Liver (tissue), 9 donors: ENCODE data around the gene CNTLN. TPM values are rescaled to one million over a fixed set of nuclear protein-coding genes. Genes with fewer than 3 reads are reported as not detected.

Experiments used
- DNase-seq: peaks from one replicate; pipeline ENCODE4 v3.0.0-alpha.2; 2017; ENCODE audit warnings: low spot score
- H3K27ac ChIP-seq, 2 donors: one replicate each; pipeline ENCODE4 v1.7.0; 2013; ENCODE audit warnings: inconsistent platforms in 2 of 2, low read length in 2 of 2, control low read depth in 1 of 2, low read depth in 1 of 2, mild to moderate bottlenecking in 1 of 2
- H3K27me3 ChIP-seq, 4 donors: one replicate each; pipeline versions ENCODE4 v1.6.1 to v1.7.0; 2013; ENCODE audit warnings: low read length in 3 of 4, inconsistent platforms in 1 of 4, mild to moderate bottlenecking in 1 of 4, moderate library complexity in 1 of 4; ENCODE audit not compliant: control insufficient read depth in 4 of 4, insufficient read depth in 4 of 4
- H3K36me3 ChIP-seq, 4 donors: one replicate each; pipeline versions ENCODE4 v1.6.1 to v1.7.0; 2013; ENCODE audit warnings: low read length in 3 of 4, mild to moderate bottlenecking in 3 of 4, low read depth in 1 of 4, moderate library complexity in 1 of 4; ENCODE audit not compliant: control insufficient read depth in 4 of 4, insufficient read depth in 3 of 4
- H3K4me1 ChIP-seq, 4 donors: one replicate each; pipeline versions ENCODE4 v1.6.1 to v1.7.0; 2013; ENCODE audit warnings: low read length in 3 of 4, mild to moderate bottlenecking in 3 of 4, moderate library complexity in 1 of 4; ENCODE audit not compliant: control insufficient read depth in 4 of 4, insufficient read depth in 4 of 4
- H3K4me3 ChIP-seq, 3 donors: one replicate each; pipeline versions ENCODE4 v1.6.1 to v1.7.0; 2013; ENCODE audit warnings: low read length in 3 of 3, control low read depth in 1 of 3, low read depth in 1 of 3, mild to moderate bottlenecking in 1 of 3
- H3K9ac ChIP-seq, 2 donors: one replicate each; pipeline ENCODE4 v1.7.0; 2013; ENCODE audit warnings: low read length in 2 of 2, mild to moderate bottlenecking in 2 of 2, moderate library complexity in 2 of 2, control low read depth in 1 of 2, low read depth in 1 of 2
- H3K9me3 ChIP-seq, 4 donors: one replicate each; pipeline versions ENCODE4 v1.6.1 to v1.7.0; 2013; ENCODE audit warnings: low read length in 3 of 4; ENCODE audit not compliant: control insufficient read depth in 4 of 4
- FOXA1 ChIP-seq: IDR thresholded peaks from 2 replicates; pipeline ENCODE4 v1.6.1; 2016; ENCODE audit warnings: antibody characterized with exemption
- FOXA2 ChIP-seq: IDR thresholded peaks from 2 replicates; pipeline ENCODE4 v1.6.1; 2016; ENCODE audit warnings: antibody characterized with exemption
- HNF4A ChIP-seq, 2 donors: conservative IDR thresholded peaks; 2 replicates each; pipeline ENCODE4 v1.6.1; 2016; ENCODE audit warnings: antibody characterized with exemption in 2 of 2, mild to moderate bottlenecking in 2 of 2
- HNF4G ChIP-seq: IDR thresholded peaks from 2 replicates; pipeline ENCODE4 v1.6.1; 2016; ENCODE audit warnings: antibody characterized with exemption
- JUND ChIP-seq, 2 donors: IDR thresholded peaks; 2 replicates each; pipeline ENCODE4 v1.6.1; 2016; ENCODE audit warnings: antibody characterized with exemption in 2 of 2
- NR2F2 ChIP-seq: IDR thresholded peaks from 2 replicates; pipeline ENCODE4 v1.6.1; 2016; ENCODE audit warnings: antibody characterized with exemption
- RAD21 ChIP-seq, 2 donors: IDR thresholded peaks; 2 replicates each; pipeline ENCODE4 v1.6.1; 2016; ENCODE audit warnings: antibody characterized with exemption in 2 of 2, mild to moderate bottlenecking in 2 of 2
- SP1 ChIP-seq: IDR thresholded peaks from 2 replicates; pipeline ENCODE4 v1.6.1; 2018; ENCODE audit warnings: antibody characterized with exemption, mild to moderate bottlenecking
- TAF1 ChIP-seq: conservative IDR thresholded peaks from 2 replicates; pipeline ENCODE4 v1.6.1; 2016; ENCODE audit warnings: antibody characterized with exemption, mild to moderate bottlenecking
- YY1 ChIP-seq: IDR thresholded peaks from 2 replicates; pipeline ENCODE4 v1.6.1; 2016; ENCODE audit warnings: antibody characterized with exemption, mild to moderate bottlenecking
- WGBS: extraction: QIAGEN DNeasy Blood & Tissue Kit; methylation state at CpG from one replicate; pipeline ENCODE4 v1.1.7; 2013; 5-methylcytosine and 5-hydroxymethylcytosine counted together
- polyA plus RNA-seq, 2 donors: library from polyadenylated mRNA; stranded (reverse) in 1 of 2; unstranded in 1 of 2; fragments of 200-250 nt in 1 of 2; fragments of >200 nt in 1 of 2; fragmentation: Nextera tagmentation in 1 of 2; extraction: Ambion mirVana in 1 of 2; gene quantifications; one replicate each; pipeline versions ENCODE4 v1.2.1 to v1.2.3, GENCODE V29; 2013 to 2015
- total RNA-seq, 2 donors: library from RNA; depleted of rRNA; stranded (reverse); fragments of >200 nt; gene quantifications; one replicate each; pipeline ENCODE4 v1.2.3, GENCODE V29; 2014
- TF ChIP-seq, protein P1 (sequence below): IDR thresholded peaks from 2 replicates; pipeline ENCODE4 v1.6.1; 2016; ENCODE audit warnings: antibody characterized with exemption
- TF ChIP-seq, protein P2 (sequence below): IDR thresholded peaks from 2 replicates; pipeline ENCODE4 v1.6.1; 2016; ENCODE audit warnings: antibody characterized with exemption
- TF ChIP-seq, protein P3 (sequence below): IDR thresholded peaks from 2 replicates; pipeline ENCODE4 v1.6.1; 2016; ENCODE audit warnings: antibody characterized with exemption
- TF ChIP-seq, protein P4 (sequence below): IDR thresholded peaks from 2 replicates; pipeline ENCODE4 v1.6.1; 2016; ENCODE audit warnings: antibody characterized with exemption, mild to moderate bottlenecking
- donor health status: healthy.
- donor health status: healthy.
- donor health status: healthy.
- donor health status: healthy.
- donor health status: healthy.

CNTLN gene
- total and polyA plus RNA-seq, 4 donors, result 2.8 to 31.4 (median 11.0) TPM

DNA sequence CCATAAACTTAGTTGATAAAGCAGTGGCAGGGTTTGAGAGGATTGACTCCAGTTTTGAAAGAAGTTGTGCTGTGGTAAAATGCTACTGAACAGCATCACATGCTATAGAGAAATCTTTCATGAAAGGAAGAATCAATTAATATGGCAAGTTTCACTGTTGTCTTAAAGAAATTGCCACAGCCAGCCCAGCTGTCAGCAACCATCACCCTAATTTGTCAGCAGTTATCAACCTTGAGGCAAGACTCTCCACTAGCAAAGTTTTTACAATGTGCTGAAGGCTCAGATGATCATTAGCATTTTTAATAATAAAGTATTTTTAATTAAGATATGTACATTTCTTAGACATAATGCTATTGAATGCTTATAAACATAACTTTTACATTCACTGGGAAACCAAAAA, 343.0 kb downstream of the CNTLN start (continued):
- TF ChIP-seq, protein P1, sequence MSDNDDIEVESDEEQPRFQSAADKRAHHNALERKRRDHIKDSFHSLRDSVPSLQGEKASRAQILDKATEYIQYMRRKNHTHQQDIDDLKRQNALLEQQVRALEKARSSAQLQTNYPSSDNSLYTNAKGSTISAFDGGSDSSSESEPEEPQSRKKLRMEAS, result no peak
- TF ChIP-seq YY1, result no peak

DNA sequence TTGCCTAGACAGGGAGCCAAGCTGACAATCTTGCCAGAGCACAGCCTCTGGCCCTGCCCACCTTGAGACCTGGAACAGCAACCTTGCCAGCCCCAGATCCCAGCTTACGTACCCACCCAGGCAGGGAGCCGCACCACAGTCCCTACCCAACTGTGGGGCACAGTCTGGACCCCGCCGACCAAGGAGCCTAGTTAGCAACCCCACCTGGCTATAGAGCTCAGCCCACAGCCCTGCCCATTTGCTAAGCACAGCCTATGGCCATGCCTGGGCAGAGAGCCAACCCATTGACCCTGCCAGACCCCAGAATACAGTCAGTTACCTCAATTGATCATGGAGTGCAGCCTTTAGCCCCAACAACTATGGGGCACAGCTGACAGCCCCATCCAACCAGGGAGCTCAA, 346.1 kb downstream of the CNTLN start:
- Histone ChIP-seq H3K4me1 (no peaks in the 10 kb centered on the region), H3K36me3 (peaks cover 0 to 5% (median 0%) of the 10 kb centered on the region in 4 donors), H3K9me3 (no peaks in the 10 kb centered on the region), H3K4me3 (no peak overlapping the region), H3K9ac (no peak overlapping the region), H3K27me3 (no peaks in the 10 kb centered on the region), H3K27ac (no peak overlapping the region)
- no peak for DNase-seq
- TF ChIP-seq YY1, result no peak
- TF ChIP-seq NR2F2, result no peak
- TF ChIP-seq HNF4G, result no peak
- no peak for TF ChIP-seq FOXA1
- no peak for TF ChIP-seq FOXA2
- no peak for TF ChIP-seq JUND (IDR thresholded peaks at IDR 0.05)
- no peak for TF ChIP-seq TAF1
- WGBS, result 98% methylated on average over 4 of the region's 4 CpGs

DNA sequence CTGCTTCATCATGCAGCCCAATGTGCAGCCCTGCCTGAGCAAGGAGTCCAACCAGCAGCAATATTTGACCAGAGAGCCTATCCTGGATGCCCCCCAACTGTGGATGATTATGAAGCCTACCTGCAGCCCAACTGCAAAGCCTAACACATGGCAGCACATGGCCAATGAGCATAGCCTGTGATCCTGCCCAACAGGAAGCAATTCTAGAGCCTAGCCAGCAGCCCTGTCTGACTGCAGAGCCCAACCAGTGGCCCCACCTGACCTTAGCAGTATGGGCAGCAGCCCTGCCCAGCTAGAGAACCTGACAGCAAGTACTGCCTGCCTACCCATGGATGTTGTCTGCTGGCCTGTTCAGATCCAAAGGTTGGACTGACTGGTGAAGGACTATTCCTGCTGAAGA, 346.7 kb downstream of the CNTLN start:
- DNase-seq, result no peak
- Histone ChIP-seq H3K4me1 (no peaks in the 10 kb centered on the region), H3K4me3 (no peak overlapping the region), H3K27me3 (no peaks in the 10 kb centered on the region), H3K9me3 (no peaks in the 10 kb centered on the region), H3K36me3 (peaks cover 0 to 8% (median 0%) of the 10 kb centered on the region in 4 donors), H3K27ac (no peak overlapping the region), H3K9ac (no peak overlapping the region)
- TF ChIP-seq RAD21 (IDR thresholded peaks at IDR 0.05) (no peak), JUND (IDR thresholded peaks at IDR 0.05) (no peak)

DNA sequence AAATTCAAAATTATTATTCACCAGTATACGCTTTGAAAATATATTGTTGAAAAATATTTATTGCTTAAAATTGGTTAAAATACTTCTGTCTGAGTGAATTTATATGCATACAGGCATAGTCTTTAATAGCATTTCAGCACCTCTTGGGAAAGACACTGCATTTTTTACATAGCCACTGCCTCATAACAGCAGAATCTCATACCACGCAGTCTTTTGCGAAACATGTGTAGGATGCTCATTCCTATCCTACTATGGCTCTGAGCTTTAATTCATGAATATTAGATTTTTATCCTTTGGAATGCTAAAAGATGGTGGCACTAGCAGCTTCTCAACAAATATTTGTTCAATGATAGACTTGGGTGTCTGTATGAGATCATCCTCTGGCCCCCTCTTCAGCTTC, 350.1 kb downstream of the CNTLN start:
- 99% methylated on average over 3 of the region's 3 CpGs for WGBS
- Histone ChIP-seq H3K27ac (no peak overlapping the region), H3K27me3 (no peaks in the 10 kb centered on the region), H3K4me3 (no peak overlapping the region), H3K9me3 (no peaks in the 10 kb centered on the region), H3K4me1 (no peaks in the 10 kb centered on the region), H3K9ac (no peak overlapping the region), H3K36me3 (peaks cover 0 to 8% (median 3%) of the 10 kb centered on the region in 4 donors)
- TF ChIP-seq HNF4G (no peak), YY1 (no peak)
- TF ChIP-seq, protein P2, sequence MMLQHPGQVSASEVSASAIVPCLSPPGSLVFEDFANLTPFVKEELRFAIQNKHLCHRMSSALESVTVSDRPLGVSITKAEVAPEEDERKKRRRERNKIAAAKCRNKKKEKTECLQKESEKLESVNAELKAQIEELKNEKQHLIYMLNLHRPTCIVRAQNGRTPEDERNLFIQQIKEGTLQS, result no peak
- TF ChIP-seq, protein P1, result no peak
- no peak for DNase-seq

DNA sequence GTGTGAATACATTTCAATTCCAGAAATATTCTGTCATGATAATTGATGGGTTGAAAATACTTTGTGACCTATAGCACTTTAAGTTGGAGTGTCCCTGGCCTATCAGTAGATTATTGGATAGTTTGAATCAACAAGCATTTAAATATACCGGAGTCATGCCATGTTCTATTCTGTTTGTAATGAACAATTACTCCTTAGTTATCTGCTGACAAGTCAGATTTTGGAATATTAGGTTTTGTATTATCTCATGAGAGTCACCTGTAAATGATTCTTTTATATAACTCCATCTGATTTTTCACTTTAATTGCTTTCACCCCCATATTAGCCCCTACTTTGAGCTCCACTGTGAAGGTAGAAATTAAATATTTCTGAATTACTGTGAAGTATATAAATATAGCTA, 351.6 kb downstream of the CNTLN start:
- TF ChIP-seq FOXA2, result no peak
- no peak for TF ChIP-seq YY1
- no peak for TF ChIP-seq TAF1
- TF ChIP-seq, protein P3, sequence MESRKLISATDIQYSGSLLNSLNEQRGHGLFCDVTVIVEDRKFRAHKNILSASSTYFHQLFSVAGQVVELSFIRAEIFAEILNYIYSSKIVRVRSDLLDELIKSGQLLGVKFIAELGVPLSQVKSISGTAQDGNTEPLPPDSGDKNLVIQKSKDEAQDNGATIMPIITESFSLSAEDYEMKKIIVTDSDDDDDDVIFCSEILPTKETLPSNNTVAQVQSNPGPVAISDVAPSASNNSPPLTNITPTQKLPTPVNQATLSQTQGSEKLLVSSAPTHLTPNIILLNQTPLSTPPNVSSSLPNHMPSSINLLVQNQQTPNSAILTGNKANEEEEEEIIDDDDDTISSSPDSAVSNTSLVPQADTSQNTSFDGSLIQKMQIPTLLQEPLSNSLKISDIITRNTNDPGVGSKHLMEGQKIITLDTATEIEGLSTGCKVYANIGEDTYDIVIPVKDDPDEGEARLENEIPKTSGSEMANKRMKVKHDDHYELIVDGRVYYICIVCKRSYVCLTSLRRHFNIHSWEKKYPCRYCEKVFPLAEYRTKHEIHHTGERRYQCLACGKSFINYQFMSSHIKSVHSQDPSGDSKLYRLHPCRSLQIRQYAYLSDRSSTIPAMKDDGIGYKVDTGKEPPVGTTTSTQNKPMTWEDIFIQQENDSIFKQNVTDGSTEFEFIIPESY, result no peak
- no peak for TF ChIP-seq HNF4A (conservative IDR thresholded peaks at IDR 0.05)
- TF ChIP-seq RAD21 (IDR thresholded peaks at IDR 0.05), result no peak
- TF ChIP-seq SP1, result no peak
- TF ChIP-seq, protein P4, sequence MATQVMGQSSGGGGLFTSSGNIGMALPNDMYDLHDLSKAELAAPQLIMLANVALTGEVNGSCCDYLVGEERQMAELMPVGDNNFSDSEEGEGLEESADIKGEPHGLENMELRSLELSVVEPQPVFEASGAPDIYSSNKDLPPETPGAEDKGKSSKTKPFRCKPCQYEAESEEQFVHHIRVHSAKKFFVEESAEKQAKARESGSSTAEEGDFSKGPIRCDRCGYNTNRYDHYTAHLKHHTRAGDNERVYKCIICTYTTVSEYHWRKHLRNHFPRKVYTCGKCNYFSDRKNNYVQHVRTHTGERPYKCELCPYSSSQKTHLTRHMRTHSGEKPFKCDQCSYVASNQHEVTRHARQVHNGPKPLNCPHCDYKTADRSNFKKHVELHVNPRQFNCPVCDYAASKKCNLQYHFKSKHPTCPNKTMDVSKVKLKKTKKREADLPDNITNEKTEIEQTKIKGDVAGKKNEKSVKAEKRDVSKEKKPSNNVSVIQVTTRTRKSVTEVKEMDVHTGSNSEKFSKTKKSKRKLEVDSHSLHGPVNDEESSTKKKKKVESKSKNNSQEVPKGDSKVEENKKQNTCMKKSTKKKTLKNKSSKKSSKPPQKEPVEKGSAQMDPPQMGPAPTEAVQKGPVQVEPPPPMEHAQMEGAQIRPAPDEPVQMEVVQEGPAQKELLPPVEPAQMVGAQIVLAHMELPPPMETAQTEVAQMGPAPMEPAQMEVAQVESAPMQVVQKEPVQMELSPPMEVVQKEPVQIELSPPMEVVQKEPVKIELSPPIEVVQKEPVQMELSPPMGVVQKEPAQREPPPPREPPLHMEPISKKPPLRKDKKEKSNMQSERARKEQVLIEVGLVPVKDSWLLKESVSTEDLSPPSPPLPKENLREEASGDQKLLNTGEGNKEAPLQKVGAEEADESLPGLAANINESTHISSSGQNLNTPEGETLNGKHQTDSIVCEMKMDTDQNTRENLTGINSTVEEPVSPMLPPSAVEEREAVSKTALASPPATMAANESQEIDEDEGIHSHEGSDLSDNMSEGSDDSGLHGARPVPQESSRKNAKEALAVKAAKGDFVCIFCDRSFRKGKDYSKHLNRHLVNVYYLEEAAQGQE, result no peak
- TF ChIP-seq FOXA1, result no peak
- TF ChIP-seq, protein P2, result no peak
- no peak overlapping the region for H3K27ac ChIP-seq

More for the DNA sequence above, 351.6 kb downstream of the CNTLN start:
- Histone ChIP-seq H3K4me3 (no peak overlapping the region), H3K4me1 (no peaks in the 10 kb centered on the region), H3K9me3 (no peaks in the 10 kb centered on the region), H3K9ac (no peak overlapping the region), H3K27me3 (no peaks in the 10 kb centered on the region), H3K36me3 (peaks cover 0 to 8% (median 3%) of the 10 kb centered on the region in 4 donors)
- no peak for DNase-seq
- 99% methylated on average over 1 of the region's 1 CpG for WGBS
